H9 (cell line): ENCODE measurements around the gene ZNF644. TPM values are rescaled to one million over a fixed set of nuclear protein-coding genes. Genes with fewer than 3 reads are reported as not detected.

ENCODE experiments used
- DNase-seq: peaks from one replicate; pipeline ENCODE4 v3.0.0-alpha.2; 2017
- H2AFZ ChIP-seq: one replicate; pipeline ENCODE4 v1.6.1; 2013; ENCODE audit warnings: mild to moderate bottlenecking, low read length, control low read depth, moderate library complexity
- H2AK5ac ChIP-seq: 2 replicates; pipeline ENCODE4 v1.6.1; 2013; ENCODE audit warnings: low read length, control low read depth, mixed read lengths; ENCODE audit not compliant: insufficient read length
- H2BK120ac ChIP-seq: one replicate; pipeline ENCODE4 v1.6.1; 2013; ENCODE audit warnings: low read depth, mild to moderate bottlenecking, low read length, control low read depth, inconsistent platforms; ENCODE audit not compliant: poor library complexity, severe bottlenecking
- H2BK12ac ChIP-seq: 2 replicates; pipeline ENCODE4 v1.6.1; 2013; ENCODE audit warnings: low read length, control low read depth, mixed read lengths, low read depth; ENCODE audit not compliant: insufficient read length
- H2BK15ac ChIP-seq: 2 replicates; pipeline ENCODE4 v1.6.1; 2013; ENCODE audit warnings: low read depth, low read length, control low read depth
- H2BK20ac ChIP-seq: one replicate; pipeline ENCODE4 v1.6.1; 2013; ENCODE audit warnings: low read depth, mild to moderate bottlenecking, low read length, control low read depth, inconsistent platforms; ENCODE audit not compliant: poor library complexity, severe bottlenecking
- H2BK5ac ChIP-seq: 2 replicates; pipeline ENCODE4 v1.6.1; 2013; ENCODE audit warnings: low read length, control low read depth, mixed read lengths; ENCODE audit not compliant: insufficient read length
- H3K14ac ChIP-seq: 2 replicates; pipeline ENCODE4 v1.6.1; 2013; ENCODE audit warnings: low read length, control low read depth; ENCODE audit not compliant: insufficient read depth
- H3K18ac ChIP-seq: 2 replicates; pipeline ENCODE4 v1.6.1; 2013; ENCODE audit warnings: low read depth, mild to moderate bottlenecking, mixed read lengths, low read length, control low read depth; ENCODE audit not compliant: insufficient read length
- H3K23ac ChIP-seq: 2 replicates; pipeline ENCODE4 v1.6.1; 2013; ENCODE audit warnings: low read length, control low read depth, mixed read lengths, low read depth; ENCODE audit not compliant: insufficient read length
- H3K23me2 ChIP-seq: 2 replicates; pipeline ENCODE4 v1.6.1; 2013; ENCODE audit warnings: low read depth, mild to moderate bottlenecking, mixed read lengths, low read length, control low read depth; ENCODE audit not compliant: insufficient read length, poor library complexity, severe bottlenecking
- H3K27ac ChIP-seq: 2 replicates; pipeline ENCODE4 v1.5.1; 2013; ENCODE audit warnings: low read length, control low read depth, mixed read lengths, low read depth; ENCODE audit not compliant: insufficient read length
- H3K27me3 ChIP-seq: 2 replicates; pipeline ENCODE4 v1.6.1; 2013; ENCODE audit warnings: low read length, control low read depth, inconsistent platforms; ENCODE audit not compliant: insufficient read depth
- H3K4ac ChIP-seq: 2 replicates; pipeline ENCODE4 v1.6.1; 2013; ENCODE audit warnings: low read depth, mild to moderate bottlenecking, control low read depth, inconsistent platforms, low read length, moderate library complexity
- H3K4me1 ChIP-seq: 2 replicates; pipeline ENCODE4 v1.6.1; 2013; ENCODE audit warnings: low read length, control low read depth, inconsistent platforms; ENCODE audit not compliant: insufficient read depth
- H3K4me2 ChIP-seq: 2 replicates; pipeline ENCODE4 v1.6.1; 2013; ENCODE audit warnings: low read length, control low read depth, mixed read lengths; ENCODE audit not compliant: insufficient read length, insufficient read depth
- H3K56ac ChIP-seq: 2 replicates; pipeline ENCODE4 v1.6.1; 2013; ENCODE audit warnings: low read depth, mild to moderate bottlenecking, mixed read lengths, low read length, control low read depth; ENCODE audit not compliant: insufficient read length
- H3K79me1 ChIP-seq: 2 replicates; pipeline ENCODE4 v1.6.1; 2013; ENCODE audit warnings: low read depth, mild to moderate bottlenecking, moderate library complexity, low read length, control low read depth, inconsistent platforms; ENCODE audit not compliant: insufficient read depth, poor library complexity, severe bottlenecking
- H3K79me2 ChIP-seq: 2 replicates; pipeline ENCODE4 v1.6.1; 2013; ENCODE audit warnings: low read length, control low read depth, inconsistent platforms; ENCODE audit not compliant: insufficient read depth
- H3K9ac ChIP-seq: 2 replicates; pipeline ENCODE4 v1.6.1; 2013; ENCODE audit warnings: low read length, control low read depth, mixed read lengths; ENCODE audit not compliant: insufficient read length; ENCODE audit errors: extremely low read depth
- H3K9me3 ChIP-seq: one replicate; pipeline ENCODE4 v1.6.1; 2013; ENCODE audit warnings: low read depth, low read length, inconsistent platforms; ENCODE audit not compliant: control insufficient read depth
- H3T11ph ChIP-seq: one replicate; pipeline ENCODE4 v1.6.1; 2013; ENCODE audit warnings: mild to moderate bottlenecking, low read length, control low read depth, inconsistent platforms
- H4K20me1 ChIP-seq: one replicate; pipeline ENCODE4 v1.6.1; 2013; ENCODE audit not compliant: control insufficient read depth, insufficient read length, insufficient read depth
- H4K5ac ChIP-seq: 2 replicates; pipeline ENCODE4 v1.6.1; 2013; ENCODE audit warnings: low read depth, mild to moderate bottlenecking, mixed read lengths, low read length, control low read depth; ENCODE audit not compliant: insufficient read length
- H4K8ac ChIP-seq: replicated peaks from 2 replicates; pipeline ENCODE4 v1.6.1; 2013; ENCODE audit warnings: low read length, control low read depth, mixed read lengths, low read depth; ENCODE audit not compliant: insufficient read length
- H4K91ac ChIP-seq: 2 replicates; pipeline ENCODE4 v1.6.1; 2013; ENCODE audit warnings: low read depth, mild to moderate bottlenecking, moderate library complexity, mixed read lengths, low read length, control low read depth; ENCODE audit not compliant: insufficient read length
- H3K27ac Mint-ChIP-seq, 3 experiments: 2 replicates in 2 of 3; 3 replicates in 1 of 3; pipeline ENCODE4 v1.8.0; 2020 to 2021; ENCODE audit warnings: mixed read lengths in 3 of 3, mild to moderate bottlenecking in 1 of 3, moderate library complexity in 1 of 3
- H3K27me3 Mint-ChIP-seq: 2 replicates; pipeline ENCODE4 v1.8.0; 2021; ENCODE audit warnings: low read depth, mild to moderate bottlenecking, moderate library complexity, mixed read lengths
- H3K36me3 Mint-ChIP-seq, 3 experiments: 2 replicates in 2 of 3; 3 replicates in 1 of 3; pipeline ENCODE4 v1.8.0; 2020 to 2021; ENCODE audit warnings: low read depth in 3 of 3, mixed read lengths in 3 of 3; ENCODE audit not compliant: insufficient read depth in 1 of 3
- H3K4me1 Mint-ChIP-seq, 2 experiments: 2 replicates each; pipeline ENCODE4 v1.8.0; 2020; ENCODE audit warnings: mixed read lengths in 2 of 2
- H3K4me3 Mint-ChIP-seq, 2 experiments: 2 replicates in 1 of 2; 3 replicates in 1 of 2; pipeline ENCODE4 v1.8.0; 2020 to 2021; ENCODE audit warnings: mild to moderate bottlenecking in 2 of 2, mixed read lengths in 2 of 2, moderate library complexity in 1 of 2
- H3K9me3 Mint-ChIP-seq, 2 experiments: 2 replicates in 1 of 2; 3 replicates in 1 of 2; pipeline ENCODE4 v1.8.0; 2020; ENCODE audit warnings: mild to moderate bottlenecking in 2 of 2, mixed read lengths in 2 of 2, moderate library complexity in 1 of 2
- CTCF ChIP-seq: fragments of 200-600 bp; sonication (generic); conservative IDR thresholded peaks from 3 replicates; pipeline ENCODE4 v1.8.0; 2021; ENCODE audit warnings: antibody characterized with exemption, mild to moderate bottlenecking
- WGBS: extraction: QIAGEN DNeasy Blood & Tissue Kit; methylation state at CpG from one replicate; pipeline ENCODE4 v1.1.7; 2013; ENCODE audit warnings: missing lambda C conversion rate, low lambda C conversion rate, mixed read lengths; ENCODE audit not compliant: insufficient read length; ENCODE audit errors: extremely low coverage; 5-methylcytosine and 5-hydroxymethylcytosine counted together
- total RNA-seq: library from RNA; stranded (reverse); gene quantifications from 2 replicates; pipeline ENCODE4 v1.2.1, GENCODE V29; 2021

ZNF644 gene
- total RNA-seq, 1 experiment from 2014 or later: 78.9 TPM

GRCh38 chr1:91018006-91018405, 3.8 kb downstream of the ZNF644 start:
- H2AK5ac ChIP-seq: no peak overlapping the region
- Mint-ChIP-seq H3K4me1 (peaks cover 55 to 61% of the 10 kb centered on the region in 2 experiments), H3K4me3 (peak overlapping the region in 1 of 2 experiments; percentile 51; a peak in 1 of 5 replicates), H3K27me3 (no peaks in the 10 kb centered on the region), H3K36me3 (peaks cover 30 to 43% (median 37%) of the 10 kb centered on the region in 3 experiments), H3K9me3 (peaks cover 9 to 11% of the 10 kb centered on the region in 2 experiments), H3K27ac (peak overlapping the region in 2 of 3 experiments; percentile 29; a peak in 1 of 7 replicates)
- no peak overlapping the region for H3K4me2 ChIP-seq
- peaks cover 6% of the 10 kb centered on the region for H3K79me1 ChIP-seq
- no peak overlapping the region for H4K5ac ChIP-seq
- H3T11ph ChIP-seq: no peak overlapping the region
- no peaks in the 10 kb centered on the region for H3K9me3 ChIP-seq
- no peak overlapping the region for H3K27ac ChIP-seq
- H3K14ac ChIP-seq: no peak overlapping the region
- H3K56ac ChIP-seq: no peak overlapping the region
- H3K79me2 ChIP-seq: peaks cover 44% of the 10 kb centered on the region; the same call in 1 of the 2 replicates
- H3K9ac ChIP-seq: no peak overlapping the region
- no peaks in the 10 kb centered on the region for H3K27me3 ChIP-seq
- H3K18ac ChIP-seq: no peak overlapping the region
- H2BK20ac ChIP-seq: no peak overlapping the region
- no peak overlapping the region for H3K23ac ChIP-seq
- no peak overlapping the region for H4K91ac ChIP-seq
- no peak overlapping the region for H2AFZ ChIP-seq
- peaks cover 8% of the 10 kb centered on the region; the same call in 1 of the 2 replicates for H3K4me1 ChIP-seq
- H4K8ac ChIP-seq: no peak overlapping the region
- no peak overlapping the region for H3K4ac ChIP-seq
- peak; percentile 58; the same call in 2 of the 3 replicates for TF ChIP-seq CTCF
- no peak overlapping the region for H2BK5ac ChIP-seq
- H2BK120ac ChIP-seq: no peak overlapping the region
- no CpG with 5 or more reads among the region's 2 CpGs for WGBS
- H4K20me1 ChIP-seq: no peaks in the 10 kb centered on the region
- H3K23me2 ChIP-seq: peaks cover 3% of the 10 kb centered on the region
- DNase-seq: no peak
- H2BK12ac ChIP-seq: no peak overlapping the region
- no peak overlapping the region for H2BK15ac ChIP-seq
